ENCODE data around the gene FBXO31. TPM values are rescaled to one million over a fixed set of nuclear protein-coding genes. Genes with fewer than 3 reads are reported as not detected.

FBXO31 gene
- total and polyA plus RNA-seq, 2 of the 13 experiments (the other 11 are each of a cell fraction or from before 2014, with no cell fraction given), result 92.4 to 101 TPM

DNA sequence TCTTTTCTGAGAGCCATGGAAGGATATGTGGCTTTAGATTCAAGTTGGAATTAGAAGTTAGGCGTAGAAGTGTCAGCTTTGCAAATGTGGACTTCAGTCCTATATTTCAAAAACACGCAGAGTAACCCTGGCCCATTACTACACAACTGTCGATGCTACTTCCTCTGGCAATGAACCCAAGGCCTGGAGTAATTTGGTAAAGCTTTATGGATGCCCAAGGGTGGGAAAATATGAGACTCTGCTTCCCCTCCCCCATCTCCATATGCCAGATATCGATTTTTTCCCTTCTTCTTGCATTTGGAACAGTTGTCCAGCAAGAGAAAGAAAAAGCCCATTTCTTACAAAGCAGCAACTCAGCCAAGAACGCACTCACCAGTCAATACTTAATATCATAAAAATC, 5.7 kb upstream of the FBXO31 start:
- Histone ChIP-seq H4K20me1 (ENCODE audit: insufficient read depth, low read length) (peaks cover 15% of the 10 kb centered on the region), H3K9ac (ENCODE audit: insufficient read depth, low read depth, low read length) (peak overlapping the region; percentile 47), H3K79me2 (ENCODE audit: insufficient read depth, low read length) (peaks cover 24% of the 10 kb centered on the region), H3K36me3 (replicated peaks in 1 of 2; ENCODE audit: control insufficient read depth in 1 of 2, insufficient read depth in 2 of 2, low read length in 2 of 2) (no peaks in the 10 kb centered on the region), H3K4me2 (ENCODE audit: low read depth, low read length) (peak overlapping the region; percentile 62), H3K4me1 (ENCODE audit: insufficient read depth, low read length) (peaks cover 69% of the 10 kb centered on the region), H3K4me3 (replicated peaks in 1 of 3; ENCODE audit: insufficient read depth in 1 of 3, low read depth in 2 of 3, low read length in 3 of 3) (peak overlapping the region in 1 of 3 experiments; percentile 31; a peak in 1 of 6 replicates), H3K27me3 (ENCODE audit: control insufficient read depth in 1 of 2, insufficient read depth in 2 of 2, low read length in 2 of 2) (no peaks in the 10 kb centered on the region; a peak in 1 of 5 replicates), H2AFZ (ENCODE audit: low read length) (no peak overlapping the region), H3K27ac (ENCODE audit: extremely low read length, insufficient read depth, low read length) (peak overlapping the region; percentile 66), H3K9me3 (ENCODE audit: low read length) (no peaks in the 10 kb centered on the region)
- DNase-seq (ENCODE audit: low spot score) (peak; percentile 64), FAIRE-seq (no peak), ATAC-seq (no peak)
- intact Hi-C loops (cut with micrococcal nuclease; ENCODE audit: unreplicated experiment), result loop anchor here (10.0 kb wide), 2 partner anchors 96 to 466 kb away; no protein-coding TSS in a partner anchor
- POLR2A ChIA-PET, result interaction anchor here (1.7 to 4.2 kb wide), 6 partner anchors 9 to 147 kb away, joined by 4 to 62 read pairs (median 7); partner anchors contain the start of gene C16orf95
- BruUV-seq (replicated peaks), result no TSS peak
- in situ Hi-C loops (cut with HindIII; ENCODE audit: extremely low pct_ligation_motif_present, low pct_unique_long_range_greater_than_20kb), result loop anchor here (25.0 kb wide), 1 partner anchor 473 kb away; the partner anchor contains the start of gene SLC7A5
- CTCF ChIA-PET (ENCODE audit: low intra/inter-chr PET ratio, low total read pairs), result no interaction called here
- WGBS (ENCODE audit: low lambda C conversion rate), result 30% methylated on average over 5 of the region's 5 CpGs
- TF ChIP-seq HDAC2 (CRISPR knock-in tag; IDR thresholded peaks at IDR 0.05) (0 out of 2 replicates have a peak, but pooled peaks have one; percentile 37), SOX13 (IDR thresholded peaks at IDR 0.05) (no peak), SOX13 (CRISPR knock-in tag; conservative IDR thresholded peaks at IDR 0.05 in 1 of 2, IDR thresholded peaks at IDR 0.05 in 1 of 2) (peak in 1 of 2 experiments; percentile 38; a peak in 1 of 4 replicates), CEBPB (IDR thresholded peaks at IDR 0.05; ENCODE audit: borderline replicate concordance, low read depth, low read length) (peak; percentile 57; the same call in 1 of the 2 replicates), SKI (IDR thresholded peaks at IDR 0.05; ENCODE audit: partially characterized antibody) (peak; percentile 79), IRX3 (CRISPR knock-in tag; IDR thresholded peaks at IDR 0.05; ENCODE audit: borderline replicate concordance, low read depth) (no peak), NR2F6 (IDR thresholded peaks at IDR 0.05) (no peak), NR2F6 (CRISPR knock-in tag; IDR thresholded peaks at IDR 0.05) (peak; percentile 38; the same call in 1 of the 2 replicates), POLR2A (IDR thresholded peaks at IDR 0.05; ENCODE audit: insufficient read depth in 1 of 2, low read depth in 2 of 2, low read length in 2 of 2) (no peak), ZNF24 (IDR thresholded peaks at IDR 0.05) (no peak), XBP1 (CRISPR knock-in tag; IDR thresholded peaks at IDR 0.05) (no peak), CEBPG (CRISPR knock-in tag; IDR thresholded peaks at IDR 0.05) (peak; percentile 42; the same call in 1 of the 2 replicates), FOSL2 (CRISPR knock-in tag; IDR thresholded peaks at IDR 0.05) (peak; percentile 31; the same call in 1 of the 2 replicates)
- TF ChIP-seq, protein P1, sequence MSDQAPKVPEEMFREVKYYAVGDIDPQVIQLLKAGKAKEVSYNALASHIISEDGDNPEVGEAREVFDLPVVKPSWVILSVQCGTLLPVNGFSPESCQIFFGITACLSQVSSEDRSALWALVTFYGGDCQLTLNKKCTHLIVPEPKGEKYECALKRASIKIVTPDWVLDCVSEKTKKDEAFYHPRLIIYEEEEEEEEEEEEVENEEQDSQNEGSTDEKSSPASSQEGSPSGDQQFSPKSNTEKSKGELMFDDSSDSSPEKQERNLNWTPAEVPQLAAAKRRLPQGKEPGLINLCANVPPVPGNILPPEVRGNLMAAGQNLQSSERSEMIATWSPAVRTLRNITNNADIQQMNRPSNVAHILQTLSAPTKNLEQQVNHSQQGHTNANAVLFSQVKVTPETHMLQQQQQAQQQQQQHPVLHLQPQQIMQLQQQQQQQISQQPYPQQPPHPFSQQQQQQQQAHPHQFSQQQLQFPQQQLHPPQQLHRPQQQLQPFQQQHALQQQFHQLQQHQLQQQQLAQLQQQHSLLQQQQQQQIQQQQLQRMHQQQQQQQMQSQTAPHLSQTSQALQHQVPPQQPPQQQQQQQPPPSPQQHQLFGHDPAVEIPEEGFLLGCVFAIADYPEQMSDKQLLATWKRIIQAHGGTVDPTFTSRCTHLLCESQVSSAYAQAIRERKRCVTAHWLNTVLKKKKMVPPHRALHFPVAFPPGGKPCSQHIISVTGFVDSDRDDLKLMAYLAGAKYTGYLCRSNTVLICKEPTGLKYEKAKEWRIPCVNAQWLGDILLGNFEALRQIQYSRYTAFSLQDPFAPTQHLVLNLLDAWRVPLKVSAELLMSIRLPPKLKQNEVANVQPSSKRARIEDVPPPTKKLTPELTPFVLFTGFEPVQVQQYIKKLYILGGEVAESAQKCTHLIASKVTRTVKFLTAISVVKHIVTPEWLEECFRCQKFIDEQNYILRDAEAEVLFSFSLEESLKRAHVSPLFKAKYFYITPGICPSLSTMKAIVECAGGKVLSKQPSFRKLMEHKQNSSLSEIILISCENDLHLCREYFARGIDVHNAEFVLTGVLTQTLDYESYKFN (CRISPR knock-in tag; conservative IDR thresholded peaks at IDR 0.05), result peak; percentile 59; the same call in 1 of the 2 replicates
- TF ChIP-seq, protein P2, sequence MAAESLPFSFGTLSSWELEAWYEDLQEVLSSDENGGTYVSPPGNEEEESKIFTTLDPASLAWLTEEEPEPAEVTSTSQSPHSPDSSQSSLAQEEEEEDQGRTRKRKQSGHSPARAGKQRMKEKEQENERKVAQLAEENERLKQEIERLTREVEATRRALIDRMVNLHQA (CRISPR knock-in tag; IDR thresholded peaks at IDR 0.05), result no peak
- TF ChIP-seq, protein P3, sequence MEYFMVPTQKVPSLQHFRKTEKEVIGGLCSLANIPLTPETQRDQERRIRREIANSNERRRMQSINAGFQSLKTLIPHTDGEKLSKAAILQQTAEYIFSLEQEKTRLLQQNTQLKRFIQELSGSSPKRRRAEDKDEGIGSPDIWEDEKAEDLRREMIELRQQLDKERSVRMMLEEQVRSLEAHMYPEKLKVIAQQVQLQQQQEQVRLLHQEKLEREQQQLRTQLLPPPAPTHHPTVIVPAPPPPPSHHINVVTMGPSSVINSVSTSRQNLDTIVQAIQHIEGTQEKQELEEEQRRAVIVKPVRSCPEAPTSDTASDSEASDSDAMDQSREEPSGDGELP (IDR thresholded peaks at IDR 0.05; ENCODE audit: borderline replicate concordance, low read depth), result 0 out of 2 replicates have a peak, but pooled peaks have one; percentile 18
- TF ChIP-seq, protein P4, sequence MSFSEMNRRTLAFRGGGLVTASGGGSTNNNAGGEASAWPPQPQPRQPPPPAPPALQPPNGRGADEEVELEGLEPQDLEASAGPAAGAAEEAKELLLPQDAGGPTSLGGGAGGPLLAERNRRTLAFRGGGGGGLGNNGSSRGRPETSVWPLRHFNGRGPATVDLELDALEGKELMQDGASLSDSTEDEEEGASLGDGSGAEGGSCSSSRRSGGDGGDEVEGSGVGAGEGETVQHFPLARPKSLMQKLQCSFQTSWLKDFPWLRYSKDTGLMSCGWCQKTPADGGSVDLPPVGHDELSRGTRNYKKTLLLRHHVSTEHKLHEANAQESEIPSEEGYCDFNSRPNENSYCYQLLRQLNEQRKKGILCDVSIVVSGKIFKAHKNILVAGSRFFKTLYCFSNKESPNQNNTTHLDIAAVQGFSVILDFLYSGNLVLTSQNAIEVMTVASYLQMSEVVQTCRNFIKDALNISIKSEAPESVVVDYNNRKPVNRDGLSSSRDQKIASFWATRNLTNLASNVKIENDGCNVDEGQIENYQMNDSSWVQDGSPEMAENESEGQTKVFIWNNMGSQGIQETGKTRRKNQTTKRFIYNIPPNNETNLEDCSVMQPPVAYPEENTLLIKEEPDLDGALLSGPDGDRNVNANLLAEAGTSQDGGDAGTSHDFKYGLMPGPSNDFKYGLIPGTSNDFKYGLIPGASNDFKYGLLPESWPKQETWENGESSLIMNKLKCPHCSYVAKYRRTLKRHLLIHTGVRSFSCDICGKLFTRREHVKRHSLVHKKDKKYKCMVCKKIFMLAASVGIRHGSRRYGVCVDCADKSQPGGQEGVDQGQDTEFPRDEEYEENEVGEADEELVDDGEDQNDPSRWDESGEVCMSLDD (CRISPR knock-in tag; IDR thresholded peaks at IDR 0.05; ENCODE audit: borderline replicate concordance), result no peak
- TF ChIP-seq, protein P5, sequence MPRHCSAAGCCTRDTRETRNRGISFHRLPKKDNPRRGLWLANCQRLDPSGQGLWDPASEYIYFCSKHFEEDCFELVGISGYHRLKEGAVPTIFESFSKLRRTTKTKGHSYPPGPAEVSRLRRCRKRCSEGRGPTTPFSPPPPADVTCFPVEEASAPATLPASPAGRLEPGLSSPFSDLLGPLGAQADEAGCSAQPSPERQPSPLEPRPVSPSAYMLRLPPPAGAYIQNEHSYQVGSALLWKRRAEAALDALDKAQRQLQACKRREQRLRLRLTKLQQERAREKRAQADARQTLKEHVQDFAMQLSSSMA (CRISPR knock-in tag; IDR thresholded peaks at IDR 0.05), result no peak

Measured in HepG2 (cell line).